Stimulated activated naive CD8-positive, alpha-beta T cell treated with anti-CD3 and anti-CD28 coated beads, Interleukin-15, amount 100 ng/mL, for 72 hours (primary cell): ENCODE data around the gene ARL10.

Source experiments
- ATAC-seq: fragments of 150-1000 bp; cut with Tn5 transposase; 2 replicates; pipeline ENCODE4 v1.10.0; 2021; ENCODE audit warnings: mild to moderate bottlenecking, moderate library complexity
- DNase-seq, 2 donors: peaks; one replicate each; pipeline ENCODE4 v3.0.0; 2021 to 2022
- H3K27ac Mint-ChIP-seq, 2 donors: one replicate each; pipeline ENCODE4 v1.8.0; 2022; ENCODE audit warnings: mild to moderate bottlenecking in 2 of 2, mixed read lengths in 2 of 2, moderate library complexity in 2 of 2
- H3K27me3 Mint-ChIP-seq: one replicate; pipeline ENCODE4 v1.8.0; 2022; ENCODE audit warnings: mixed read lengths
- H3K4me1 Mint-ChIP-seq: one replicate; pipeline ENCODE4 v1.8.0; 2022; ENCODE audit warnings: mild to moderate bottlenecking, mixed read lengths
- H3K4me3 Mint-ChIP-seq, 2 donors: one replicate each; pipeline ENCODE4 v1.8.0; 2022; ENCODE audit warnings: mild to moderate bottlenecking in 2 of 2, mixed read lengths in 2 of 2, moderate library complexity in 1 of 2
- H3K9me3 Mint-ChIP-seq, 2 donors: one replicate each; pipeline ENCODE4 v1.8.0; 2022; ENCODE audit warnings: mixed read lengths in 2 of 2

Gene ARL10

GRCh38 chr5:176355400-176356178 is 9.7 kb upstream of the ARL10 start:
- no peak for DNase-seq
- Mint-ChIP-seq H3K9me3 (no peaks in the 10 kb centered on the region), H3K4me1 (peaks cover 40% of the 10 kb centered on the region), H3K4me3 (no peak overlapping the region), H3K27ac (peak overlapping the region in 1 of 2 donors; percentile 21), H3K27me3 (no peaks in the 10 kb centered on the region)
- ATAC-seq = no peak

GRCh38 chr5:176356179-176356566 is 9.1 kb upstream of the ARL10 start:
- ATAC-seq = no peak
- Mint-ChIP-seq H3K27ac (peak overlapping the region in 1 of 2 donors; percentile 21), H3K27me3 (no peaks in the 10 kb centered on the region), H3K4me1 (peaks cover 40% of the 10 kb centered on the region), H3K4me3 (no peak overlapping the region), H3K9me3 (no peaks in the 10 kb centered on the region)
- DNase-seq = no peak

GRCh38 chr5:176359658-176360057 is 5.6 kb upstream of the ARL10 start:
- Mint-ChIP-seq H3K27me3 (no peaks in the 10 kb centered on the region), H3K4me1 (peaks cover 43% of the 10 kb centered on the region), H3K9me3 (no peaks in the 10 kb centered on the region), H3K27ac (no peak overlapping the region), H3K4me3 (peak overlapping the region; percentile 45 to 77)
- DNase-seq (no peak), ATAC-seq (no peak)

GRCh38 chr5:176360894-176361436 is 4.3 kb upstream of the ARL10 start:
- Mint-ChIP-seq H3K27ac (peak overlapping the region; percentile 98 to 99), H3K4me3 (peak overlapping the region; percentile 98), H3K27me3 (no peaks in the 10 kb centered on the region), H3K4me1 (peaks cover 43% of the 10 kb centered on the region), H3K9me3 (no peaks in the 10 kb centered on the region)
- DNase-seq (no peak), ATAC-seq (peak; percentile 6)

DNA sequence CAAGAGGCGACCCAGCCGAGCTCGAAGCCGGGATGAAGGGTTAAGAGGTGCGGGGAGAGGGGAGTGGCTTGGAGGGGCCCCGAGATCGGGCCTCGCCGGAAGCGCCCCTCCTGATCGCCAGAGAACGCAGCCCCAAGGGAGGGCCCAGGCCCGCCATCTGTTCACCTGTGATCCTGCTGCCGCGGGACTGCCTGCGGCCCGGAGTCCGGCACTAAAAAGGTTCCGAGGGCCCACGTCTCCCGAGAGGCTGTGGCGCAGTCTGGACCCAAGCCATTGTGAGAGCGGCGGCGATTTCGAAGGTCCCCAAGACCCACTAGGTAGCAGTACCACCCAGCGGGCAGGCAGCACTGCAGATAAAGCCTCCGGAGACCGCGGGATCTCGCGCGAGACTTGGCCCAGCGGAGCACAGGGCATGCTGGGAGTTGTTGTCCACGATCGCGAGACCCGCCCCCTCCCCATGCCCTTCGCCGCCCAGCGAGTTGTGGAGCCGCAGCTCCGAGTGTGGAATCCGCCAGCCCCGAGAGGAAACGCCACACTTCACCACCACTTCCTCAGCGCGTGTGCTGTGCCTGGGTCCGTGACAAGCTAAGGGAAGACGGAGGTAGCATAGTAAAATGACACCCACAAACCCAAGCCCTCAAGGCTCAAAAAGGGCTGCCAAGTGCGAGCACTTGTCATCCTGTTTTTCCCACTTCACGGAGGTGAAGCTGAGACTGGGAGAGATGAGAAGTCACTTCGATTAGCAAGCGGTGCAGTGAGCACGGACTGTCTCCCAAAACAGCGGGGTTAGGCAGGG is 3.7 kb upstream of the ARL10 start, which contains the start of gene KIAA1191:
KIAA1191 (minus strand) TSS at position 328 of the 796 bp plus-strand sequence. CDS start 2,256 bp downstream, outside the sequence.
- peak; percentile 91 to 94 for DNase-seq
- peaks cover 49% of the 10 kb centered on the region for H3K4me1 Mint-ChIP-seq
- H3K4me3 Mint-ChIP-seq = peak within 1 kb of the TSS; percentile 98
- ATAC-seq = peak; percentile 93
- no peaks in the 10 kb centered on the region for H3K9me3 Mint-ChIP-seq
- no peaks in the 10 kb centered on the region for H3K27me3 Mint-ChIP-seq
- H3K27ac Mint-ChIP-seq = peak within 1 kb of the TSS; percentile 98 to 99

DNA sequence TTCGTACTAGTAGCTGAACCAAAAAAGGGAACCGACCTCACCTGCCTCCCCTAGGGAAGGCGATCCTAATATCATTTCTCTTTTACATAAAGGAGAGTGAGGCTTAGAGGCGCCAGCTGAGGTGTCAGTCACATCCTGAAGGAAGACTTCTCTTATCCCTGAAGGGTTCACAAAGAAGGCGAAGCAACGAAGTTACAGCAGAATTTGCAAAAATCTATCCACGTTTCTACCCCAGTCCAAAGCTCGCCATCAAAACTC is 3.1 kb upstream of the ARL10 start:
- Mint-ChIP-seq H3K4me1 (peaks cover 53% of the 10 kb centered on the region), H3K27ac (no peak overlapping the region), H3K4me3 (peak overlapping the region; percentile 98), H3K27me3 (no peaks in the 10 kb centered on the region), H3K9me3 (no peaks in the 10 kb centered on the region)
- DNase-seq (no peak), ATAC-seq (no peak)

GRCh38 chr5:176364765-176365350 is 429 bp upstream of the ARL10 start:
- Mint-ChIP-seq H3K4me1 (peaks cover 45% of the 10 kb centered on the region), H3K9me3 (no peaks in the 10 kb centered on the region), H3K4me3 (peak overlapping the region; percentile 81 to 84), H3K27ac (peak overlapping the region; percentile 71 to 79), H3K27me3 (no peaks in the 10 kb centered on the region)
- DNase-seq (no peak), ATAC-seq (no peak)

DNA sequence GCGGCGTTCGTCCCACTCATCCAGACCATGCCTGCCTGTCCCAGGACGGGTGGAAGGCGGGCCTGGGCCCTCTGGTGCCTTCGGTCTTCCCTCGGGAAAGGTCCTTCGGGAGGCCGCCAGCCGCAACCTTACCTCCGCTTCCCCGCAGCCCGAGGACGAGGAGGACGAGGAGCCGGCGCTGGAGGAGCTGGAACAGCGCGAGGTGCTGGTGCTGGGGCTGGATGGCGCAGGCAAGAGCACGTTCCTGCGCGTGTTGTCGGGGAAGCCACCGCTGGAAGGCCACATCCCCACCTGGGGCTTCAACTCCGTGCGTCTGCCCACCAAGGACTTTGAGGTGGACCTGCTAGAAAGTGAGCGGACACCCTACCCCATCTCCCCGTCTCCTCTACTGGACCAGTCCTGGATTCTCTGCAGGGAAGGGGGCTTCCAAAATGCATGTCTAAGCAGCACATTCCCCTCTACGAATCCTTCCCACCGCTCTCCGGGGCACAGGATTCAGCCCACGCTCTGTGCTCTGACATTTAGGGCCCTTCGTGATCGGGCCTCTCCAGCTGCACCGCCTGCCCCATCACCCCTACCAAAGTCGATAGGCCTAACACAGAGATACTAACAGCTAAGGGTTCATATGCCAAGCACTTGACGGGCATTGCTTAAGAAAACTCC is 1.1 kb downstream of the ARL10 start:
- H3K27me3 Mint-ChIP-seq = no peaks in the 10 kb centered on the region
- DNase-seq (no peak), ATAC-seq (no peak)
- no peaks in the 10 kb centered on the region for H3K9me3 Mint-ChIP-seq
- H3K27ac Mint-ChIP-seq = peak overlapping the region; percentile 16 to 75
- H3K4me3 Mint-ChIP-seq = peak overlapping the region; percentile 80 to 84
- peaks cover 43% of the 10 kb centered on the region for H3K4me1 Mint-ChIP-seq

DNA sequence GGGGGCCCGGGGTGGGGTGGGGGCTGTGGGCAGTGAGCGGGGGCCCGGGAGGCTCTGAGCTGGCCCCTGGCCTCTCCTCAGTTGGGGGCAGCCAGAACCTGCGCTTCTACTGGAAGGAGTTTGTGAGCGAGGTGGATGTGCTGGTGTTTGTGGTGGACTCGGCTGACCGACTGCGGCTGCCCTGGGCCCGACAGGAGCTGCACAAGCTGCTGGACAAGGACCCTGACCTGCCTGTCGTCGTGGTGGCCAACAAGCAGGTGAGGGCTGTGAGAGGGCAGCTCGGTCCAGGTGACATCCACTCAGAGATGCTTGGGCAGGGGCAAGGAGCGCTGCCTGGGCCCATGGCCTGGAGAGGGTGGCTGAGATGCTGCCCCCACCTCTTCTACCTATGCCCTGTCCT is 3.4 kb downstream of the ARL10 start:
- DNase-seq = no peak
- no peaks in the 10 kb centered on the region for H3K27me3 Mint-ChIP-seq
- no peak for ATAC-seq
- H3K4me3 Mint-ChIP-seq = no peak overlapping the region
- no peaks in the 10 kb centered on the region for H3K9me3 Mint-ChIP-seq
- peaks cover 36% of the 10 kb centered on the region for H3K4me1 Mint-ChIP-seq
- H3K27ac Mint-ChIP-seq = no peak overlapping the region

DNA sequence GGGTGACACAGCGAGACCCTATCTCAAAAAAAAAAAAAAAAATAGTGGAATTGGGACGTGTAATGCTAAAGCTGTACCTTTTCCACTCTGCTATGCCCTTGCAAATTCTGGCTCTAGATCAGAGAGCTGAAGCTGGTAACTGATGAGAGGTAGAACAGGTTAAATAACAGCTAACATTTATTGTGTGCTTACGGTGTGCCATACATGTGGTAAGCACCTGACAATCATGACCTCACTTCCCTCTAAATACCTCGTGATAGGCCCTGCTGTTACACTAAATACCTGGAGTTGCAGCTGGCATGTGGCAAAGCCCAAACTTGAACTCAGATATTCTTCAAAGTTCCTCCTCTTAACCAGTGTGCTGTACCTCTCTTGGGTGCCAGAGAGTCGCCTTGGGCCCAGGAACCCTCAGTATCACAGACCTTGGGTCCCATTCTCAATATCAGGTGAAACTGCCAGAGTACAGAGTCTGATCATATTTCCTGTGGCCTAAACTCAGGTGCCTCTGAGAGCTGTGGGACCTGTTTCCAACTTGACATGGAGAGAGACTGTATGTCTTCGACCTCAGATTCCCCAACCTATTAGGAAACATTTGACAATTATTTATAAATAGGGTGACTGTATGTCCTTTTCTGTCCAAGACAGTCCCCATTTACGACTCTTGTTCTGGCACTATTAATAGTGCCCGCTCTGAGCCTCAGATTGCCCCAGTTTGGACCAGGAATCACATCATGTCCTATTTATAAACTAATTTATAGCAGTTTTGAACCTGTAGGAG is 4.8 kb downstream of the ARL10 start:
- no peak overlapping the region for H3K4me3 Mint-ChIP-seq
- no peak for ATAC-seq
- DNase-seq = no peak
- no peaks in the 10 kb centered on the region for H3K9me3 Mint-ChIP-seq
- no peak overlapping the region for H3K27ac Mint-ChIP-seq
- peaks cover 23% of the 10 kb centered on the region for H3K4me1 Mint-ChIP-seq
- no peaks in the 10 kb centered on the region for H3K27me3 Mint-ChIP-seq

GRCh38 chr5:176371621-176372539 is 6.6 kb downstream of the ARL10 start:
- no peaks in the 10 kb centered on the region for H3K9me3 Mint-ChIP-seq

DNA sequence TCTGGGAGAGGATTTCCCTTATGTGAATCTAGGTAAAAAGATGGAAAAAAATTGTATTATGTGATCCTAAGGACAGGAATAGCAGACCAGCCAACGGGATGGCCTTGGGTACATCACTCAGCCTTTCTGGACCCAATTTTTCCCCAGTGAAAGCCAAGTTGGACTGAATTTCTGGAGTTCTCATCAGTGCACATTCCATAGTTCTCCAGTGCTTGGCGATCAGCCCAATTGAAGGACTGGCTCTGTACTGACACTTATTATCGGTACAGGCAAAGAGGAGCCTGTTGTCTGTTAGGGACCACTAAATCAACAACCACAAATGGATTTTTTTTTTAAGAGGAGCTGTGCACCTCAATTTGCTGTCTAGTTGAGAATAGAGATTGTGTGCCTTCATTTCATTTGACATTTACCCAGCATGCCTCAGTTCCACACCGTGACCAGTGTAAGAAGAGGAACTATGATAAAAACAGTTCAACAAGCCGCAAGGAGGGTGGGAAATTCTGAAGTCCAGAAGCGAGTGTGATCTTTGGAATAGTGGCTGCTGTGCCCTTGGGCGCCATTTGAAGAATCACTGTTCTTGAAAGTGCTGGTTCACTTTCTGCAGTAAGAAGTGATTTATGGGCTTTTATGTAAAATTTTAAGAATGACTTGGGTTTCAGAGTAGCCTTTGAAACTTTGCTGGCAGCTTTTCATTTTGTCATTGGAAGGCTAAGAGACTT is 8.0 kb downstream of the ARL10 start:
- Mint-ChIP-seq H3K27me3 (no peaks in the 10 kb centered on the region), H3K4me1 (peaks cover under 1% of the 10 kb centered on the region), H3K9me3 (no peaks in the 10 kb centered on the region), H3K4me3 (no peak overlapping the region), H3K27ac (no peak overlapping the region)
- ATAC-seq = no peak
- no peak for DNase-seq

More at GRCh38 chr5:176371621-176372539, 6.6 kb downstream of the ARL10 start:
- no peak overlapping the region for H3K4me3 Mint-ChIP-seq
- DNase-seq (no peak), ATAC-seq (no peak)
- no peak overlapping the region for H3K27ac Mint-ChIP-seq
- no peaks in the 10 kb centered on the region for H3K27me3 Mint-ChIP-seq
- H3K4me1 Mint-ChIP-seq = peaks cover 15% of the 10 kb centered on the region

GRCh38 chr5:176379881-176380280 is 14.6 kb downstream of the ARL10 start:
- Mint-ChIP-seq H3K4me3 (no peak overlapping the region), H3K9me3 (no peaks in the 10 kb centered on the region), H3K27ac (no peak overlapping the region), H3K4me1 (peaks cover 12% of the 10 kb centered on the region), H3K27me3 (no peaks in the 10 kb centered on the region)
- ATAC-seq (no peak), DNase-seq (no peak)
